GM18873 (cell line): ENCODE measurements around the gene CR1L.
"Not testable (repeated sequence)": the region's sequence is repeated elsewhere in the genome, so short reads cannot be mapped to it uniquely, and the experiment has no call there.

ENCODE experiments used
- ATAC-seq: cut with Tn5 transposase; IDR thresholded peaks from one replicate; pipeline ENCODE4 v1.9.1; 2021; ENCODE audit warnings: mild to moderate bottlenecking, moderate library complexity, moderate number of reproducible peaks; ENCODE audit not compliant: unreplicated experiment, low FRiP score

CR1L gene

DNA sequence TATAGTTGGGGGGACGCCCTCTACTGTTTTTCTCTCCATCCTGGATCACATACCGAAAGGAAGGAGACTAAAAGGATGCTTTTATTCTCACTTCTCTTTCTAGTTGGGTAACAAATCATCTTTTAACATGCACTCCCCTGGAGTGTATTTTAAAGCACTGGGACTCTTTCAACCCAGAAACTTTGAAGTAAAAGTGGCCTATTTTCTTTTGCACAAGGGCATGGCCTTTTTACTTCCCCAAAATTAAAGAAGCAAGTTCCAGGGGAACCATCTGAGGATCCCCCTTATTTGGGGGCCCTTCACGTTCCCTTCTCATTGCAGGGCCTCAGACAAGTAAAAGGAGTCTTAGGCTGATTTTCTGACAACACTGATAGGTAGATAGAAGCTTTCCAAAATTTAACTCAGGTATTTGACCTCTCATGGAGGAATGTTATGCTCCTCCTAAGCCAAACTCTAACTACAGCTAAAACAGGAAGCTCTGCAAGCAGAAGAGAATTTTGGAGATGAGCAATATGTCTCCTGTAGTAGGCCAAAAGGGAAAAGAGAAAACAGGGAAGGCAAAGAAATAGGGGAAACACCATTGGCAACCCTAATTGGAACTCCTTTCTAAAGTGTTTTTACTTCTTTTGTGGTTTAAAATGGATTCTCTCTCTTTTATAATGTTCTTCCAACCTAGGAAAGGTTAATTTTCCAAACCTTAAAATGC, 98.1 kb downstream of the CR1L start:
- ATAC-seq, result no peak

DNA sequence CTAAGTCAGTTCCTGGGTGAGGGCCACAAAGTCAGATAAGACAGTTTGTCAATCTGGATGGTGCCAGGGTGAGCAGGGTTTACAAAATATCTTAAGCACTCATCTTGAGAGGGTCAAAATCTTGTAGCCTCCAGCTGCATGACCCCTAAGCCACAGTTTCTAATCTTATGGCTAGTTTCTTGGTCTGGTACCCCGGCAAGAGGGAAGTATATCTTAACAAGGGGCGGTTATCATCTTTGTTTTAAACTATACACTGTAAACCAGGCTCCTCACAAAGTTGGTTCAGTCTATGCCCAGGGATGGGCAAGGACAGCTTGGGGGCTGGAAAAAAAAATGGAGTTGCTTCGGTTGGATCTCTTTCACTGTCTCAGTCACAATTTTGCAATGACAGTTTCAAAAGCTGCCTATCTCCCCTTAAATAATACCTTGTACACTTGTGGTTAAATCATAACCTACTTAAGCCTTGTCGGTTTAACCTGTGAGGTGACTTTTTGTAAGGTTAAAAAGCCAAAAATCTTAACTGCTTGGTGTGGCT, 99.1 kb downstream of the CR1L start:
- ATAC-seq, result no peak

DNA sequence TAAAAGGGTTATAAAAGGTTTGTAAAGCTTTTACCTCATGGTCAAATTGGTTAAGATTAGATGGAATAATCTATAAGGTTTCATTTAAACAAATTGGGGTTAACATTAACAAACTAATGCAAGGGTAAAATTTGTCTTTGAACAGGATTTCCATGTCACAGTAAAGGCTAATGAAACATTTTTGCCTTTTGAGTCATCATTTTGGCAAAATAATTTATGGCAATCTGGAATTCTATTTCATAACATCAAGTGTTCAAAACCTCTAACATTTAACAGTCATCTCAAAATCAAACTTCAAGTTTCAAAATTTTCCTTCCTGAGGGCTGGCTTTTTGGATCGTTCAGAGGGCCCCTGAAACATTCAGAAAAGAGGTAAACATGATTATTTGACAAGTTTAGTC, 100.4 kb downstream of the CR1L start:
- no peak for ATAC-seq

DNA sequence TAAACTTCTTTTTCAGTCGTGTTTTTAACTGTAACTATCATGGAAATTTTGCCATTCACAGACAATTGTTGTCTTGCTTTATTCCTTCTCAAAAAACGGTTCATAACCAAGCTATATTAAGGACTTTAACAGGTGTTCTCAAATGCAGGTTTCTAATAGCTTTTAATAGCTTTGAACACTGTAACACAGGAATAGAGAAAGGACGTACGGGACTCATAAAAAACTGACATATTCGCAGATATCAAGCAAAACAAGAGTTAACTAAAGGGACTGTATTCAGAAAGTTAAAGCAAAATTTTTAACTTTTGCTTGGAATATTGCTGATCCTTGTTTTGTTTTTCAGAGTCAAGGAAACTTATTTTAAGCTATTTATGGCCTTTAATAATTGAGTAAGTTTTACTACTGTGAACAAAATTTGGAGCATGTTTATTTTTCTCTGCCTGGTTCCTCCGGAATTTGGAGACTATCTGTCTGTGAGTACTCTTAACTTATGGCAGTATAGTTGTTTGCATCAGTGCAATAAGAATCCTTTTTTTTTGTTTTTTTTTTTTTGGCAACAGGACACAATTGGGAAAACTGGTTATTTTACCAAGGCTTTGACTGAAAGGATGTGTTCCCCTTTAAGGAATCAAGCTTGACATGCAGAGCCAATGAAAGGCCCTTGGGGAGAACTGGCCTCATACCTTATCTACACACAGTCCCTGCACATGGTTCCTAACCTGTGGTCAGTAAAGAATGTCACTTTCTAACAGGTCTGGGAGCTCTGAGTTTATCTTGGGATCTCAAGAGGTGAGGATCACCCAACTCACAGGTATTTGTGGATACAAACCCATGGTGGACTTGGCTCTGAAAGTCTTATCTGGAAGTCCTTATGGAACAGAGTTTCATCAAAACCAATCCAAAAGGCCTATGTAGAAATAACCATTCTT, 101.2 kb downstream of the CR1L start:
- no peak for ATAC-seq

DNA sequence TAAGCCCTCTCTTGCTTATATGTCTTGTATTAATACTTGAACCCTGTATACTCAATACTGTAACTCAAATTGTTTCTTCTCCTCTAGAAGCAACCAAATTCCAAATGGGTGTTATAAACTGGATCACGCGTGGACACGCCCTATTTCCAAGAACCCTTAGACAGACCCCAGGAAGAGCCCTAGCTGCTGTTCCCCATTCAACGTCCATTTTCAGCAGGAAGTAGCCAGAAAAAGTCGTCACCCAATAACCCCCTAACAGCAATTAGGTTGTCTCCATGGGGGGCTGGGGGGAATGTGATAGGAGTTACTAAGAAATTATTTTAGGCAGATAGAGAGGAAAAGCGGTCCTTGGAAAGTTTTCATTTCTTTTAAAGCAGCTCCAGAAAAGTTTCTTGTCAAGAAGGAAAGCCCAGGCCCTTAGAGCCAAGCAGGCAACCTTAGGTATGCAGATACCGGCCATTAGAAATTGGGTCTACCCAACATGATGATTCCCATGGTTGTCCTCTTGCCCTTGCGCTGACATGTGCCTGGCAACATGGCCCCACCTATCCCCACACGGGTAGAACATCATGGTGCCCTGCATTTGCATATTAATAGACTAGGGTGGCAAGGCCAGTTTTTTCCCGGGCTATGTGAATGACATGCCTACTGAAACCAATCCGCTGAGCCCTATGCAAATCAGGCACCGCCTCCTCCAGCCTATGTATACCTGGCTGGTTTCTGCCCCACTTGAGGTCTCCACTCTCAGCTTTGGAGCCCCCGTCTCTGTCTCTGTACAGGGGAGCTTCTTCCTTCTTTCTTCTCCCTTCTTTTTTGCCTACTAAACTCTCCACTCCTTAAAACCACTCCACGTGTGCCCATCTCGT, 102.9 kb downstream of the CR1L start:
- no peak for ATAC-seq

DNA sequence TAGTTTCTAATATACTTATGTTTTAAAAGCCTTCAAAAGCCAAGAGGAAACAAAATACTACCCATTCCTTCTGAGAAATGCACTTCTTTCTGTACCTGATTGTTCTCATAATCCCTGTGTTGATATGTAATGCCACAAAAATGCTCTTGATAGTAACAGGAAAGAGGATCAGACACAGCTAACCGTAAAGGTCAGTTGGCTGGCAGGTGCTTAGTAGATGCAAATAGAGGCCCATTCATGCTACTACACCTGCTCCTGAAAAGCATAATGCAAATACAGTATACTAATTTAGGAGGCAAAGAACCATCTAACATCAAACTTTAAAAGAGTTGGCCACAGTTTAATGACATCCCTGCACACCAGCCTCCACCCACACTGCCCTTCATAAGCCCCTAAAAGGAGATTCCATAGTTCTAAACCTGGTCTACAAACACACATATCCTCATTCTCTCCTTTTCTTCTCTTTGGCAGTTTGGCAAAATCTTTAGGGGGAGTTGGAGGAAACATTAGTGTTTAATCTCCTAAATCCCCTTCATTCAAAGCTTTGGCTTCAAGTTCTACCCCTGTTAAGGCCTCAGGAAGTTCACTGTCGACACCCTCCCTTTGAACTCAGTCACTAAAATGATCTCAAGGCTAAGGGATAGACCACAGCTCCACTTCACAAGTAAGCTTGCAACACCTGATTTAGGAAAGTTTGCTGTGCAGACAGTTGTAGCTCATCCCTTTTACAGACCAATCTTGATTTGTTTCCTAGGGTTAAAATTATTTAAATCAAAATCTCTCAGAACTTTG, 104.0 kb downstream of the CR1L start:
- ATAC-seq, result no peak

DNA sequence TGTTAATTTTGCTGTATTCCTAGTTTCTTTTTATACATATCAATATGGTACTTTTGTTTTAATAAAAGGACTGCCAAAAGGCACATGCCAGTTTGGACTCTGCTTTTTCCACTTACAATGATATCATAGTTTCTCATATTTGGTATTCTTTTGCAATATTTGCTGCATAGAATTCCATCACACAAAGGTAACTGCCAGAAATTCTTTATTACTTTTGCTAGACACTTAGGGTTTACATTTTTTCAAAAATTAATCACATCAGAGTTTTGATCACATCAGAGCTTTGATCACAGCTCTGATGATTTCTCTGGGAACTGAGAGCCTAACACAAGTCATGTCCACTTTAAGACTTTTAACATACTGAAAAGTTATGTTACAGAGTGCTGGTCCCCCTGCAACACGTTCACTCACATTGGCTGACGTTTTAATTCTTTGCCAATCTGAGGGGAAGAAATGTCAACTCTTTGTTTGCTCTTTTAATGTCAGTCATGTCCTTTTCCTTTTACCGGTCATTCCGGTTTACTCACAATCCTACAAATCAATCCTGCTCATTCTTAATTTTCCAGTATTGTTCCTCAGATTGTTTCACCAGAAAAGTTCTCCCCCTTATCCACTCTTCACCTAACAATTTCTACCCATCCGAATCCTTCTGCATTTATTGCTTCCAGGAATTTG, 105.8 kb downstream of the CR1L start:
- ATAC-seq, result no peak

DNA sequence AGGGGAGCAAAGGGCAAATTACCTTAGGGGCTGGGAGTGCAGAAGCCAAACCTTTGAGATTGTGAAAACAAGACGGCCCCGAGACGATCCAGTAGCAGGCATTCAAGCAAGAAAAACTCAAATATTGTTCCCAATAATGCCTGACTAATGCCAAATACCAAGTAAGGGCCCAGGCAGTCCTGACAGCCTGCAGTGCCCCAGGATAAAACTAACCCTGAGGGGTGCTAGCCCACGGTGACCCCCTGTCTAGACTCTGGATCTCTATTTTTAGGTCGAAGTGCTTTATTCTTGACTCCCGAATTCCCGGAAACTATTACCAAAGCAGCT, 106.5 kb downstream of the CR1L start:
- ATAC-seq, result not testable (repeated sequence)

DNA sequence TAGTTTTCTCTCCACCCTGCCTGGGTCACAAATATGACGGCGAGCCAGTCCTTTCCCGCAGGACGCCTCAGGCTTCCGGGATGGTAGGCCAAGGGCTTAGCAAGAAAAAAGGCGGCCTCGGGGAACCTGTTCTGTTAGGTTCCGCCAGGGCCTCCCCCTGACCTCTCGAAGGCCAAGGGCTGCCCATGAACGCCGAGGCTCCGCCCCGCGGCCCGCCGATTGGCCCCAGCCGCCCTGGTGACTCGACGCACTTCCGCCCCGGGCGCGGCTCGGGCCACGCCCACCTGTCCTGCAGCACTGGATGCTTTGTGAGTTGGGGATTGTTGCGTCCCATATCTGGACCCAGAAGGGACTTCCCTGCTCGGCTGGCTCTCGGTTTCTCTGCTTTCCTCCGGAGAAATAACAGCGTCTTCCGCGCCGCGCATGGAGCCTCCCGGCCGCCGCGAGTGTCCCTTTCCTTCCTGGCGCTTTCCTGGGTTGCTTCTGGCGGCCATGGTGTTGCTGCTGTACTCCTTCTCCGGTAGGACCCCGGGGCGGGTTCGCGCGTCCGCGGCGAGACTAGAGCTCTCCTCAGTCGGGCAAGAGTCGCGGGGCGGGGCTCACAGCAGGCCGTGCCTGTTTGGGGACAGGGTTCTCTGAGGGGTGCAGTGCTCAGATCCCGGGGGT, 107.0 kb downstream of the CR1L start, which contains the start of gene CD46:
TSS of gene CD46 (plus strand) at position 265 of the 666 bp plus-strand sequence. CDS start at position 424, 159 bp downstream.
- peak; percentile 85 for ATAC-seq

DNA sequence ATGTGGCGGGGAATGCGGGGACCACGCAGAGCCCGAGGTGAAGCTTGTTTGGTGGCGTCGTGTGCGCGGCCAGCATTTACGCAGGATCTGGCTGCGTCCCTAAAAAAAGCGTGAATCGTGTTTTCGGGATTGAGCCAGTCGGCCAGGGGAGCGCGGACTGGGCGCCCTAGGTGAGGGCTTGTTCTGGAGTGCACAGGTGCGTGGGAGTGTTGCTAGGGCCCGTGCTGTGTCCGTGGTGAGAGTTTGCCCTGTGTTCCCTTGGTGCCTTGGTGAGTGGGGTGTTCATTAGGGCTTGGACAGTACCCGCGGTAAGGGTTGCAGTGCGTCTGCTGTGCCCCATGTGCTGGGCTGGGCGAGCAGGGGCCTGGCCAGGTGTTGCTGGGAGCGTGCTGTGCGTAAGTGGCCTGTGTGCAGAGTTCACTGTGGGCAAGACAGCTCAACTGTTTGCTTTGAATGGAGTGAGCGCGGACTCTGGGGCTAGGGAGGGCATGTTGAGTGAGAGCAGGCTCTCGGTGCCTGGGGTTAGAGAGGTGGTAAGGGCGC, 107.6 kb downstream of the CR1L start:
- ATAC-seq, result peak; percentile 29

DNA sequence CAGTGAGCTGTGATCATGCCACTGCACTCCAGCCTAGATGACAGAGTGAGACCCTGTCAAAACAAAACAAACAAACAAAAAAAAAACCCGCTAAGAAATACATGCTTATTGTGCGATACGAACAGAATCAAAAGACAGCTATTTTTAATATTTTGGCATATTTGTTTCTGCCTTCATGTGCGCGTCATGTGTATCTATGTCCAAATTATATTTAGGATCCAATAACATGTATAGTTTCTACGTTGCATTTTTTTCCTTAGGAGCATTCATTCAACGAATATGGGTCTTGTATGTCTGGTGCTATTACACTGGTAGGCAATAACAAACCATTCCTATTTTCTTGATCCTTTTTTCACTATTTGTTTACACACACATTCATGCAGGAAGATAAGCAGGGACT, 108.7 kb downstream of the CR1L start:
- ATAC-seq, result no peak

DNA sequence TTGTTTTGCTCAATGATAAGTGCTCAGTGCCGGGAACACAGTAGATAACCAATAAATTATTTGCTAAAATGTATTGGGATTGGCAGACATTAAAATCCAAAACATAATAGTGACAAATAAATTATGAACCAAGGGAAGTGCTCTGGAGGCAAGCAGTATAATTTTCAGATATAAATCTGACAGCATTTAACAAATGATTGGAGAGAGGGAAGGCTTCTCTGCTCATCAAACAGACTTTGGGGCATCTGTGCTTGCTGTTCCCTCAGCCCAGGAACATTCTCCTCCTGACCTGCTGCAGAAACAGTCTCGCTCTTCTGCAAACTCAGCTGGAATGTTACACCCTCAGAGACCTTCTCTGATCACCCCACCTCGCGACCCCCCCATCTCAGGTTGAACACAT, 109.1 kb downstream of the CR1L start:
- no peak for ATAC-seq

DNA sequence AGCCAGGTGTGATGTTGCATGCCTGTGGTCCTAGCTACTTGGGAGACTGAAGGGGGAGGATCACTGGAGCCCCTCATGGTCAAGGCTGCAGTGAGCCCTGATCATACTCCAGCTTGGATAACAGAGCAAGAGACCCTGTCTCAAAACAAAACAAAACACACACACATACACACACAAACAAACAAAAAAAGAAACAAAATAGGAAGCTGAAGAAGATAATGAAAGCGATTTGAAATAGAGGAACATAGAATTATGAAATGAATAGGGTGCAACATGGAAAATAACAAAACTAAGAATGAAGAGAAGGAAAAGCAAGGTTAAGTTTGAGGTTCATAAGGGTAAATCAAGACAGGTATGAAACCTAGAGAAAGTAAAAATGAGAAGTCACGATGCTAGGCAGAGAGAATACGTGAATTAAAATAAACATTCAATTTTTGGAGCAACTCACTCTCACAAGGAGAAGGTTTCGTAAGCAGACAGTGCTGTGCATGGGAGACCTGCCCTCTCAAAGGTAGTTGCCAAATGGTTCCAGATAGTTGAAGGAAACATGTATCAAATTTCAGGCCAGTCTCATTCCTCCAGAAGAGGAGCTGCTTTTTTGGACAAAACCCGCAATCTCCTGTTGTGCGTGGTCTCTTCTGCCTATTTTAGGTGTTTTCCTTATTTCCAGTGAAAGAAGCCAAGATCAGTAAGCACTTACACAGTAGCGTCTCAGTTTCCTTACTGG, 110.2 kb downstream of the CR1L start:
- no peak for ATAC-seq

DNA sequence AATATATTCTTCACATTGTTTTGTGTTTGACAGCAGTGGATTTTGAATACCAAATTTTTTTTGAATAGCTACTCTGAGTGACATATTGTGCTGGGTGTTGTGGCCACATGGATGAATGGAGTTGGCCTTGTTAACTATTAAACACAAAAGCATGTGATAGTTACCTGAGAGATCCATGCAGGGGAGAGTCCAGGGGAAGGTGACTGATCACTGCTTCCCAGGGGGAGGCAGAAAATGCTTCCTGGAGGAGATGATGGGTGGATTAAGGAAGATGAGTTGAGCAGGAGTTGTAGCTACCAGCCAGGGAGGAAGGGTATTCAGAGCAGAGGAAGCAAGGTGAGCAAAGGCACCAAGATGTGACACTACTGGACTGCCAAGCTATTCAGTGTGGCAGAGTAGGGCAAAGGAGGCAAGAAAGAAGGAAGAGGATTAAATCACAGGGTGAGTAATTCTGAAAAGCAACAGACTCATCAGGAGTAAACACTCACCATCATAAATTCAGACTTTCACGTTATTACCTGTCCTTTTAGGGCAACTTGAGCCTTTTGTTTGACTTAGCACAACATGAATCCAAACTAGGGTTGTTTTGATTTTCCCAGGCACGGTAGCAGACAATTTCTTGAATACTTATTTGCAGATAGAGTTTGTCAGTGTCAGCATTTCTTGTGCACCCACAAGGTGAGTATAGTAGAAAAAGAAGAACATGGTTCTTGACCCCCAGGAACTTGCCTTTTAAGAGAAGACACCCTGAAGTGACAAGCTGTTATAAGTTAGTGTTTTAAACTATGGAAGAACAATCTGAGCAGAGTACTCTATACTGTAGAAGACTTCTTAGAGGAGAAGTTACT, 111.1 kb downstream of the CR1L start:
- ATAC-seq, result no peak

DNA sequence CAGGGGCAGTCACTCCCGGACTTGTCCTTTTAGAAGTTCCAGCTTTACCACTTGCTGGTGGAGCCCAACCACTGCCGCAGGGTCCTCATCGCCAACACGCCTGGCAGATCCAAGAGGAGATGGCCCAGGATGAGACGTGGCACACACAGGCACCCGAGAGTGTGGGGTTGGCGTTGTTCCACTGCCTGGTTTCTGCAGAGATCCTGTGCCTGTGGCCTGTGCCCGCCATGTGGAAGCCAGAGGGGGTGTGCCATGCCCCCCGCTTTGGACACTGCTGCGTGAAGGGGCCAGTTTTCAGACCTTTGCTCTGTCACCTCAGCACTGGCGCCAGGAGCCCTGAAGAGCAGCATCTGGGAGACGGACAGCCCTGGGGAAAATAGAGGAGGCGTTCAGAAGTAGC, 117.7 kb downstream of the CR1L start:
- ATAC-seq, result no peak

DNA sequence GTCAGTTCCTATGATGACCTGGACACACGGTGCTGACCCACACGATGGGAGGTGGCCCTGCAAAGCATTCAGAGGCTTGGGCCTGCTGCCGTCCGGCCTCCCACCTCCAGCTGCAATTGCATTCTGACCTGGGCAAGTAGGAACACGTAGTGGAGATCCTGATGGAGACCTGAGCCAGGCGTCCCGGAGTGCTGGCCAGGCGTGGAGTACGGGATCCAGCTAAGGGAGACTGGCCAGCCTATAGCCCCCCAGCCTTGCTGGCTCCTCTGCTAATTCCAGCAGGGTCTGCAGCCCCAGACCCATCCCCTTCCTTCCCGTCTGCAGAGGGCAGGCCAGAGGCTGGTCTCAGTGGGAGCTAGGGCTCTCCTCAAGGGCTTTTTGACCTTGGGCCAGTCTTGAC, 118.2 kb downstream of the CR1L start:
- ATAC-seq, result no peak

DNA sequence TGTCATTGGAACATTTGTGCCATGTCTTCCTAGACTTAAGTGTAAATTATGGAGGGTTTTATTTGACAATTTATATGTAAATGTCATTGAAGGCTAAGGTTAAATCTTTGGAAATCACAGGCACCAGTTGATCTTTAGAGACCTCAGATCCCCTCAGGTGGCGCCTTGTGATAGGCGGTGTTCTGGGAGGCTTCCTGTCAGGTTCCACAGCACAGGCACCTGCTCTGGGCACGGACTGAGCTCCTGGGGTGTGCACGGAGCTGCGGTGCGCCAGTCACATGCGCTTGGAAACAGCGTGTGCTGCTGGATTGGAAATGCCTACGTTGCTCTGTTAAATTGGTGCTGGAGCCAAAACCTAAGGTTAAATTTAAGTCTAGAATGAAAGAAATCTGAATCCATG, 119.0 kb downstream of the CR1L start:
- ATAC-seq, result no peak
